ENCODE results near the gene MLLT3.

MLLT3 gene

DNA sequence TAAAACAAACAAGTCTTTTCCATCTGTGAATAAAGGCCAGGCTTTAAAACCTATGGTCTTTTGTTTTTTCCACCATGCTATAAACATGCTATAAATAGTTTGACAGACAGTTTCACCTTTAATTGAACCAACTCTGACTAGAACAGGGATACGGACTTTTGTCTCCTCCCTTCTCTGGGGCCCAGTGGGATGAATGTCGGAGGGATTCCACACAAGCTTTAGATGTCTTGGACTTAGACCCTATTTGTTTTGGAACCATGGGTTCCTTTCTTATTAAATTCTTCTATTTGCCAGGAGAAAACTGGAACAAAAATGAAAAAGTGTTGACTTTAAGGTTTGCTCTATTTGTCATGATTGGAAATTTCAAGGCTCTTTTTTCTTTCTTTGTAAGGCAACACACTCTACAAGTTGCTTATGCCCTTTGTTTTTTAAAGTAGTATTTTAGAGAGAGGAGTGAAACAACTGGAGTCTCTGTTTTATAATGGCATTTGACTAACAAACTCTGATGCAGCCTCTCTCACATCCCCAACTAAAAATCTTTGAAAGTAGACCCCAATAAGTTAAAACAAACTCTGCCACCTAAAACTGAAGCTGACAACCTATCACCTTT lies 145.3 kb downstream of the MLLT3 start:
- no peak for DNase-seq (ENCODE audit: low read depth)

DNA sequence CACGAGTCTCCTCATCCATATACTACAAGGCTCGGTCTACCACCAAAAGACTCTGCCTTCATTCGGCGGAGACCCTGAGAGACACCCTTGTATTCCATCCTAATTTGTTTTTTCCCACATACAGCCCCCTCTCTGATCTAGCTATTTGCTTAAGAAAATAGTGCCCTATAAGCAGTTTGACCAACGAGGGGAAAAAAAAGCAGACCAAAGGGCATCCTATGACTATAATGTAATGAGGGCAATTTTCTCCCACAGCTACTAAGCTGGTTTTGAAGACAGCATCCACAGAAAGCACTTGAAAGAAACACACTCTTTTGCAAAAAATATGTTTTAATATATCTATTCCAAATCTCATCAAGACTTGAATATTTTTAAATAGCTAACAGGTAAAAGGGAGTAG lies 147.8 kb downstream of the MLLT3 start:
- DNase-seq (ENCODE audit: low read depth): no peak

DNA sequence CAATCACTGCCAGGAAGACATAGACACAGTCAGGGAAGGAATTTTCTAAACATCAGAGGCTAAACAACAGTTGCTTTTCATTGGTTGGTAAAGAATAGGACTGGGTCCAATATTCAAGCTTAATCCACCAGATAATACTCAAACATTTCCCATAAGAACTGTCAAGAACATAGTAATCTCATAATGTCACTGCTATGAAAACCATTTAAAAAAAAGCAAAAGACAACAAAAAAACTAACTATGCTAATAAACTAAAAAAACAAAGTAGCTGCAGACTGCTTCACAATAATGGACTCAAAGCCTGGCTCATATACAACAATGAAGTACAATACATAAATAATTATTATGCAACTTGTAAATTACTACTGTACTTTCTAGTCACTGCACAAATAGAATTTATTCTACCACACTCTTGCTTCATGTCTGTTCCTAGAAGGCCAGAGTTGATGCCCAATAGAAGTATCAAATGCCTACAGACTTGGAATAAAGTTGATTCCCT lies 148.7 kb downstream of the MLLT3 start:
- no peak for DNase-seq (ENCODE audit: low read depth)

DNA sequence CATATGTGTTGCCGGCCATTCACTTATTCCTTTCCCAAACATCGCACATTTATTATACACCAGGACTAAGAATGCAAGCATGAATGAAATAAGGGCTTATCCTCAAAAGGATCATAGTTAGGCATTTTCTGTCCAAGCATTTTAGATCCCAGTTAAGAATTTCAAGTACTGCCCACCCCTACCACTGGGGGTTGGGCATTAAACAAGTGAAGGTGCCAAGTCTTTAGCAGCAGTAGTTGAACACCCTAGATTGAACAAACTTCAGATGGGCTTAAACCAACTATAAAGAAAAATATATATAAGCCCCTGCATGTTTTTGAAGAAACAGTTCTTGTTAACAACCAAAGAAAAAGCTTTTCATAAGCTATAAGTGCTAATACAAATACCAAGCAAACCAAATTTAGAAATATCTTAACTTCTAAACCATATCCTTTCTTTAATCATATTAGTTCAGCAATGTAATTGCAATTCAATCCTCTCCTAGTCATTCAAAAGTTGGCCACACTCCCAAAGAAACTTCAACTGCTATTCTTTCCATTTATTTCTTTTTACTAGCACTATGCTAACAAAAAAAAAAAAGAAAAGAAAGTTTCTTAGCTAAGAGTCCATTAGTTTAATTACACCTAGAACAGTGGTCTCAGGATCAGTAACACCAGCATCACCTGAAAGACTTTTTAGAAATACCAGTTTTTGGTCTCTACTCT lies 149.8 kb downstream of the MLLT3 start:
- DNase-seq (ENCODE audit: low read depth): no peak

DNA sequence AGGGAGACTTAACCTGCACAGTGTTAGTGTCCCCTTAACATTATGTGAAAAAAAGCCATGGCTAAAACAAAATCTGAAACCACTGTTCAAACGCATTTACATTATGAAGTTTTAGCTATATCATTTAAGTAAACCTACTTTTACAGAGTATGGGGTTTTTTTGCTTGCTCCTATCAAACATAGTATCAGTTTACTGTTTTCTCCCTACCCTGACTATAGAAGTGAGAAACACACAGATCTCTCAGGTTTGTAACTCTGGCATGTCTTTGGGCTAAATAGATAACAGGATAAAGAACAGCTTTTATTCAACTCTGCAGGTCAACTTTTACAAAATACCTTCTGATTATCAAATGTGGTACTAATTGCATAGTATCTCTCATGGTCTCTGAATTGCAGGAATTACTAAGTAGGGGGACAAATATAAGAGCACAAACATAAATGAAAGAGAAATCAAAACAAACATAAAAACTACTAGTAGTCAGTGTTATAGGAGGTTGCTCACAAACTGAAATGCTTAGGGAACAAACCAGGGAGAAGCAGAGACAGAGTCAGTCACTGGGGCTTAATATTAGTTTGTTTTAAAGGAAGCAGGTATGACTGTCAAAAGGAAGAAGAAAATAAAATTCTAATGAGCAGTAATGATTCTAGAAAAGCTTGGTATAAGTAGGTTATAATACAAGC lies 155.8 kb downstream of the MLLT3 start:
- no peak for DNase-seq (ENCODE audit: low read depth)

DNA sequence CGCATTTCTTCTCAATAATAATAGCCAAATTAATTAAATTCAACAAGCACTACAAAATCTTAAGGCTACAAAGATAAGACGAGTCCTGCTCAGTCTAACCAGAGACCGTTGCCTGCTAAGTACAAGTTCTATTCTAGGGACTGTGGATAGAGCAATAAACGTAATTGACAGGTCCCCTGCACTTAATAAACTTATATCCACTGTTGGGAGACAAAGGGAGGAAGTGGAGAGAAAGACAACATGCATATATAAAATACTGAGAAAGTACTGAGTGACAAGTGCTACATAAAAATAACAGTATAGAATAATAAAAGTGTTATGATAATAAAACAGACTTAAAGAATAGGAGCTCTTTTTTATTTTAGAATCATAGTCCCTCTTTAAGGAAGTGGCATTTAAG lies 158.1 kb downstream of the MLLT3 start:
- DNase-seq (ENCODE audit: low read depth): no peak

DNA sequence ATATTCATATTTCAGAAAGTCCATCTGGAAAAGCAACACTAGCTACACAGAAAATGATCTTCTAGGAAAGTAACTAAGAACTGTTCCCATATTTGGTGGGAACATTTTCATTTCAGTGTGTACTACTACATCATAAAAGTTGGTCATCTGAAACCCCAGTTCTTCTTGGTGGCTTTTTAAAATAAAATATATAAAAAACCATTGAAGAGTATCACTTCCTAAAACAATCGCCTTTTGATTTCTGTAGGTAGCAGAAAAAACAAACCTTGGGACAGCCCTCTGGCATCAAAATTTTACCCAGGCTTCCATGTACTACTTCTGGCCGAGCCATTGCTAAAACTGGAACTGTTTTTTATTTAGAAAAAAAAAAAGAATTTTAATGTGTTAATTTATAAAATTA lies 158.5 kb downstream of the MLLT3 start:
- DNase-seq (ENCODE audit: low read depth): no peak

DNA sequence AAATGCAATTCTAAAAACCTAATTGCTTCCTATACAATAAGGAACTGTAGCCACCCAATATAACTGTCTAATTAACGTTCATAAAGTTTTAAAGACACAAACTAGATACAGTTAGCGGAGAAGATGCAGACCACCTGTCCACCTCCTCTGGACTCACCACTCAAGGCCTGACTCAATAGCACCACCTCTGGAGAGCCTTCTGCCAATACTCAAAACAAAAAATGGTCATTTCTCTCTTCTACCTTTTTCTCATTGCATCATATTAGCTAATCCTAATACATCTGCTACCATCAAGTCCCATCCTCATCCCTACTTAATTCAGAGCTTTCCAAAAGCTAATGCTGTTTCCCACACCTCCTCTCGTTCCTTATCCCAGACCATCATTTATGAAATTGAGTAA lies 159.9 kb downstream of the MLLT3 start:
- DNase-seq (ENCODE audit: low read depth): no peak

DNA sequence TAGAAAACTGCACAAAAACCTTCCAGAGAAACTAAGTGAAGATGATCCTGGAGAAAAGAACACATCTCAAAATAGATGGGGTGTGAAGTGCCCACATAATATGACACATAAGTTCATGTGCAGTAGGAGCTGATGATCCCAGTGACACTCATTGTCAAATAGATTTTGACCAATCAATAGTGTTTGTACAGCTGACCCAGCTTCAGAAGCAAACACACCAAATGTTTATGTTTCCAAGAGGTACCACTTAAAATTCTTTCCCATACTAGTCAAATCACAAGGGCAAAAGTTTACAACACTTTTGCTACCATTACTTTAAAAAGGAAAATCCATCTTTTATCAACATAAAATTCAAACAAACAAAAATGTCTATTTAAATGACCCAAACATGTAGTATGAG lies 175.0 kb downstream of the MLLT3 start:
- DNase-seq (ENCODE audit: low read depth): no peak

DNA sequence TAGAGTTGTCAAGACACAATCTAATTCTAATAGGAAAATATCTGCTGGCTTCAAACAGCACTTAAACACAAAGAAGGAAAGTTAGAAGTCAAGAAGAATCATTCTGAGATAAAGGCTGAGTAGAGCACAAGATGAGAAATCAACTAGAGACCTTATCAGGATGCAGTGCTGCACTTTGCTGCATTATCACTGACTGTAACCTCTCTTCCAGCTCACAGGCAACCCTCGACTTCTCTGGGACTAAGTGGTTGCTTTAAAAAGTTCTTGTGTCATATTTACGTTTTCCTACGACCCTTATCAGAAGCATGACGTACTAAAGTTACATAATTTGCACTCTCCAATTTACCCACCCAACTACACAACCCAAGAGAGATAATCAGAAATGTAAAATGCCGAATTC lies 176.1 kb downstream of the MLLT3 start:
- no peak for DNase-seq (ENCODE audit: low read depth)

DNA sequence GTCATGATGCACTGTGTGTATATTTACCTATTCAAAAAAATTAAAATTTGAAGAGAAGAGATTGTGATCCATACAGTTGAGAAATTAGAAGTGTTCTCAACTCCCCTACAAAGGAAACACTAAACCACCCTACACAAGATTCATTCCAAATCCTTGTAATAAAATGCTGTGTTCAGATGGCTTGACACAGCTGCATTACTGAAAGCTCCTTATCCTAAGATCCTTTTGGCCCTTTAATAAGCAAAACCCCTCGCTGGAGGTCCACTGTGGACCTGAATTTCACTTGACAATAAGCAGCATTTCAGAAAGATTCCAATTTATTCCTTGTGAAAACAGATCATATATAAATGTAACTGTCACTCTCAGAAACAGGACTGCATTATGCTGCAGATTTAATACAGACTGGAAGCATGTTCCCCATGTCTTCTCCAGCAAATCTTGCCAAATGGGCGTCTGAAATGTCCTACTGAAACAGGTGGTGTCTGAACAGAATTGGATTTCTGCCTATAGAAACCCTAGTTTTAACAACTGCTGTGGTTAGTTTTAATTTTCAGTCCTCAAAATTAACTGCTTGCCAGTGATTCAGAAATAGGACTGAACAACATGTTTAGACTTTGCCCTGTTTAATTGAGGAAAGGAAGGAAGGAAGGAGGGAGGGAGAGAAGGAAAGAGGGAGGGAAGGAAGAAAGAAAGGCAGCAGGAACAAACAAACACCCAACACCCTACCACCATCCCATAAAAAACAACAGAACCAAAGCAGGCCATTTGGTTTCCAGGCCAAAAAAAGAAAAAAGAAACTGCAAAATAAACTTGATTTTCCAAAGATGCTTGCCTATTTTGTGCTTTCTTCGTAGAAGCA lies 179.6 kb downstream of the MLLT3 start:
- no peak for DNase-seq (ENCODE audit: low read depth)

DNA sequence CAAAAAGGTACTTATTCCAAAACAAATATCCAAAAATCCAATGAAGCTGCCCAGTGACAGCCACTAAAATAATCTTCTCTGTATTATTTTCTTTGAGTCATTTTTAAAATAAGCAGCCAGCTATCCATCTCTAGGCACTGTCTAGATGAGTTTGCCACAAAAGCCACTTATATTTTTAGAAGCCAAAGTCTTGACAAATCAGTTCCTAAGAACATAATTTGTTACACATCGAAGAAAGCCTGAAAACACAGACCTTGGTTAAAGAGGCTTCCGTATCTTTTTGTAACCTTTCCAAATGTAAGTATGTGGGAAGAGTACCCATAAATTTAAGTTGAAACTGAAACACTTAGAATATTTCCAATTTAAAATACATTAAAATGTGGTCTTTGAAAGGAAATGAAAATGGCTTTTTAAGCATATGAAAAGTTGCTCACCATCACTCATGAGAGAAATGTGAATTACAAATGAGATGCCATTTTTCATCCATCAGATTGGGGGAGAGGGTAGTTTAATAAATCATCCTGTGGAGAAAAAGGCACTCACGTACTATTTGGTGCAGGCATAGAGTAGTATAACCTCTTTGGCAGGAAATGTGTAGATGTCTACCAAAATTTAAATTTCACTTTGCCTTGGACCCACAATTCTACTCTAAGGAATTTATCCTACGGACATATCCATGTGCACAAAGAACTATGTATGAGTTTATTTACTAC lies 180.4 kb downstream of the MLLT3 start:
- no peak for DNase-seq (ENCODE audit: low read depth)

DNA sequence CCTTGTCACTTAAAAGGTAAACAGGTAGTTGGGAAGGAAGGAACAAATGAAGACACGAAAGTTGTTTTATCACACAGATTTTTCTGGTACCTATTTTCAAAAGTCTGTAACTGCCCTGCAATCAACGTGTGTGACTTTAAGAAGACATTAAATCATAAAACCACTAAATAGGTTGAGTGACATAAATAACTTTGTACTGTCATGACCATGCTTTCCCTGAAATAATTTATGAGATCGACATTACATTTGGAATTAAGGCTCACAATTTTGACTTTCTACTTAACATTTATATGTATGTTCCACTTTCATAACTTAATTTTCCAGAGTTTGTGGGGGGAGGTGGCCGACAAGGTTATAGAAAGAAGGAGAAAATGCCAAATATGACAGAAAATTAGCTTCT lies 181.1 kb downstream of the MLLT3 start:
- no peak for DNase-seq (ENCODE audit: low read depth)

DNA sequence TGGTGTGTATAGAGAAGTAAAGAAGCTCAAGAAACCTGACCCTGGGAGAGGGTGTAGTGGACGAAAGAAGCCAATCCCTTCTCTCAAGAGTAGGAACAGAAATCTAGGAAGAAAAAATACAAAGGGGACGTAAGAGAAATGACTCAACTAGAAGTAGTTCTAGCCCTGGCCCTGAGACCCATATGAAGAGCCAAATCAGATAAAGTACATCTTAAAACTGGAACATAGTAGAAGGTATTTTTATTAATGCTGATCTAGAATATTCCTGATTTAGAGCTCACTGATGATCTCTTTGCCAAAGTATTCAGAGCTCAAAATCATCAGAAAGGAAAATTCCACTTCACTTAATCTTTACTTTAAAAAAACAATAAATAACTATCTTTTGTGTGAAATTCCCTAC lies 184.8 kb downstream of the MLLT3 start:
- no peak for DNase-seq (ENCODE audit: low read depth)

DNA sequence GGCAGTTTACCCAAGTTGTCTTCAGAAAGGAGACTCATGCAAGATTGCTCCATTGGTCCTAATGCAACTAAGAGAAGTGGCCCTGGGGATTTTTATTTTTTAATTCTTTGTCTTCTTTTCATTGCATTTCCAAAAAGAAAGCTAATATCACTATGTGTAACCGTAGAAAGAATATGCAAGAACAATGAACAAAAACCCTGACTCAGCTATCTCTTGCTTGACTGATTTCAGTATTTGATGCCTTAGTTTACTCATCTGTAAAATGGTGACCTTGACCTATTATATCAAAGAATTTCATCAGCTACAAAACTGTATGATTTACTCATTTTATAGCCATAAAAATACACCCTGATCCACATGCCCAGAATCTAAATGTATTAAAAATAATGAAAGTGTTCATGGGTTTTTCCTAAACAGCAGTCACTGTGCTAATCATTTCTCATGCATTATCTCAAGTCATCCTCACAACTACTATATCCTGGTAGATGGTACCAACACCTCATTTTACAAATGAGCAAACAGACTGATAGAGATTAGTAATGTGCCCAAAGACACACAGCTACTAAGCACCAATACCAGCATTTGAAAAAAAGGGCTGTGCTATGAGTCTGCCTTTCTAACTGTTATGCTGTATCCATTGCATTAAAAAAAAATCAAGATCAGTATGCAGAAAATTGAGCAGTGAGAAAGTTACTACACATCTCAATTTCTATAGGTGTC lies 185.7 kb downstream of the MLLT3 start:
- no peak for DNase-seq (ENCODE audit: low read depth)

DNA sequence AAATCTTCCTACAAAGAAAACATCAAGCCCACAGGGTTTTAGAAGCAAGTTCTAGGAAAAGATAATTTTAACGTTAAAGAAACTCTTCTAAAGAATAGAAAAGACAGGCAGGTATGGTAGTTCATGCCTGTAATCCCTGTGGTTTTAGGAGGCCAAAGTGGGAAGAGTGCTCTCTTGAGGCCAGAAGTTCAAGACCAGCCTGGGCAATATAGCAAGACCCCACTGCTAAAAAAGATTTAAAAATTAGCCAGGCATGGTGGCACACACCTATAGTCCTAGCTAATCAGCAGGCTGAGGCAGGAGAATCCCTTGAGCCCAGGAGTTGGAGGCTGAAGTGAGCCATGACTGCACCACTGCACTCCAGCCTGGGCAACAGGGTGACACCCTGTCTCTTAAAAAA lies 193.3 kb downstream of the MLLT3 start:
- DNase-seq (ENCODE audit: low read depth): no peak

DNA sequence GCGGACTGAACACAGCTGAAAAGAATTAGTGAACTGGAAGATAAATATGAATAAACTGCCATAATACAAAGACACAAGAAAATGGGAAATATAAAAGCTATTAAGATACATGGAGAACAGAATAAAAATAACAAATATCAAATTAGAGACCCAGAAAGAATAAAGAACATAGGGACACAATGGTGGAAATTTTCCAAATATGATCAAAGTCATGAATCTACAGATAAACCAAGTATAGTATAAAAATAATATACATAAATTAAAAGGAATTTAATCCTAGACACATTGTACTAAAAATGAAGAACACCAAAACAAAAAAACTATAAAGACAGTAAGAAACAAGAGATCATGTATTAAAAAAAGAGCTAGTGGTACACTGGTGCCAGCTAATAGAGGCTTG lies 194.9 kb downstream of the MLLT3 start:
- no peak for DNase-seq (ENCODE audit: low read depth)

DNA sequence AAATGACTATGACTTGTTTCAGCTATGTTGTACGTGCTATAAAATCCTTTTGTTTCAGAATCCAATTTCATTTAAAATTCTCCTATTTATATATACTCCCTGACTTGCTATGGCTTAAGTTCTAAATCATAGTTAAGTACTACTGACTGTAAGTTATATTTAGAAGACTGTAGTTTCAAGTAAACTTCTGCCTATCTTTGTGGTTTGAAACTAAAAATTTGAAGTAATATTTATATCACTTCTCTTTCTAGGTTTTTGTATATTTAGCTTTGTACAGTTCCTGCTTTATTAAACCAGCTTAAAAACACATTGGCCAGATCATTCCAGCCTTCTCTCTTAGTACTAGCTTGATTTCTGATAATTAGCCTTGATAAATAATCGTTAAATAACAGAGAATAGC lies 196.3 kb downstream of the MLLT3 start:
- DNase-seq (ENCODE audit: low read depth): no peak

DNA sequence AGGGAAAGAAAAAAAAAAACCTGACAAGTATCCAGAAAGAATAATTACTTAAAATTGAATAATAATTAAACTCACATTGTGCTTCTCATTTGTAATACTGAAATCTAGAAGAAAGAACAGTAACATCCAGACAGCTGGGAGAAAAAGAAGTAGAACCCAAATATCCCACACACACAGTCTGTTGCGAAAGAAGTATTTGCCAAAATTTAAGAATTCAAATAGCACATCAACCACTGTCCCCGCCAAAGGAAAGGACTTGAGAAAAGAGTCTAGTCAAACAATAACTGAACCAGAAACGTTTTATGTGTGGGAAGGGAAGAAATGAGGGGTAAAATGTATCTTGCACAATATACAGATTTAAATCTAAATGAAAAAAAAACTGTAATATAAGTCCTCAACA lies 202.8 kb downstream of the MLLT3 start:
- DNase-seq (ENCODE audit: low read depth): no peak

DNA sequence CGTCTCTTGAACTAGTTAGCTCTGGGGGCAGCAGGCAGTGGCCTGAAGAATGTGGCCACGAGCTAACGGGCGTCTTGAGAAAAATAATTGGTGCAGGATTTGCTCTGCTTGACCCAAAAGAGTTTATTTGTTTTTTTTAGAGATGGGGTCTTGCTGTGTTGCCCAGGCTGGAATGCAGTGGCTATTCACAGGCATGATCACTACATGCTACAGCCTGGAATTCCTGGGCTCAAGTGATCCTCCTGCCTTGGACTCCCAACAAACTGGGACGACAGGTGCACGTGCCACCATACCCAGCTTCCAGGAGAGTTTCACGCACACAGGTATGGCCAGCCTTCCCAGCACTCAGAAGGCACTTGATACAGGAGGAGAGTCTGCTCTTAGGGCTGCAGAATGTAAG lies 203.8 kb downstream of the MLLT3 start:
- no peak for DNase-seq (ENCODE audit: low read depth)

DNA sequence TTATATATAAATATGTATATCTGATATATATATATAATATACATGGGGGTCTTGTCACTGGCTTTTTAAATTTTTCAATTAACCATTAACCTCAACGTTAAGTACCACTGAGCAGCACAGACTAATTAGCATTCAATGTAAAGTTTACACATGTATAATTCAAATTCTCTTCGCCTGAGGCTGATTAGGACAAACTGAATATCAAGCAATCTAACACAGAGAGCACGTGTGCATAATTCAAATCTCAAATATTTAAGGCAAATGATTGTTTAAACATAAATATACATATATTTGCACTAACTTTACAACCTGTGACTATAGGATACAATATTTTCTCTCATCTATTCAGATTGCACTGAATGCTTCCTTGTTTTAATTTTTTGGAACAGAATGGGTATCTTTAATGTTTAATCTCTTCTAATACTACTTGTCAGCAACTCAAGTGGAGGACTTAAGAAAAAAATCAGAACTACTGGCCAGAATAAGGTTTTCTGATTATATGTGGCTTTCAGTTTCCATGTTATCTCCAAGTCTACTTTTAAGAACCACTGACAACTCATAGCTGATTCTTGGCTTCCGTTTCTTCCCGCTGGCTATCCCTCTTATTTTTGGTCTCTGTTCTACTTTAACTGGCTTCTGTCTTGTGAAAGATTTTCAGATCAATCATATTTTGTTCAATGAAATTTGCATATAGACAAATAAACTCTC lies 204.8 kb downstream of the MLLT3 start:
- DNase-seq (ENCODE audit: low read depth): no peak

All from activated T-helper 9 cell treated with anti-CD3 and anti-CD28 coated beads, Interleukin-2, amount 50 U/mL, for 16 hours (primary cell).